WTC11 (cell line): Measurements from ENCODE around the gene MORN1.

Experiments
- CTCF ChIP-seq: fragments of 200-600 bp; IDR thresholded peaks from 2 replicates; pipeline ENCODE4 v1.8.0; 2022; ENCODE audit warnings: antibody characterized with exemption
- ETV6 ChIP-seq: sonication (generic); formaldehyde crosslinking; IDR thresholded peaks from 2 replicates; pipeline ENCODE4 v1.8.1; 2022; ENCODE audit warnings: mild to moderate bottlenecking, missing genetic modification reagents
- FOXK1 ChIP-seq: sonication (generic); formaldehyde crosslinking; IDR thresholded peaks from 2 replicates; pipeline ENCODE4 v1.8.0; 2022; ENCODE audit warnings: mild to moderate bottlenecking, moderate library complexity, missing genetic modification reagents
- IRF2 ChIP-seq: sonication (generic); formaldehyde crosslinking; IDR thresholded peaks from 2 replicates; pipeline ENCODE4 v1.8.0; 2022; ENCODE audit warnings: low read depth, missing genetic modification reagents, borderline replicate concordance
- JUN ChIP-seq: sonication (generic); formaldehyde crosslinking; IDR thresholded peaks from 2 replicates; pipeline ENCODE4 v1.8.0; 2023; ENCODE audit warnings: mild to moderate bottlenecking, missing genetic modification reagents
- MYBL2 ChIP-seq: sonication (generic); formaldehyde crosslinking; IDR thresholded peaks from 2 replicates; pipeline ENCODE4 v1.8.1; 2023; ENCODE audit warnings: mild to moderate bottlenecking, moderate library complexity, missing genetic modification reagents
- NR3C1 ChIP-seq: sonication (generic); formaldehyde crosslinking; conservative IDR thresholded peaks from 2 replicates; pipeline ENCODE4 v1.8.1; 2023; ENCODE audit warnings: low read depth, mild to moderate bottlenecking, missing genetic modification reagents
- SP1 ChIP-seq: sonication (generic); formaldehyde crosslinking; conservative IDR thresholded peaks from 2 replicates; pipeline ENCODE4 v1.8.1; 2022; ENCODE audit warnings: missing genetic modification reagents
- TCF7 ChIP-seq: sonication (generic); formaldehyde crosslinking; IDR thresholded peaks from 2 replicates; pipeline ENCODE4 v1.8.0; 2022; ENCODE audit warnings: mild to moderate bottlenecking, low read depth, missing genetic modification reagents, moderate library complexity
- ZNF512 ChIP-seq: sonication (generic); formaldehyde crosslinking; IDR thresholded peaks from 2 replicates; pipeline ENCODE4 v1.8.1; 2022; ENCODE audit warnings: missing genetic modification reagents, borderline replicate concordance
- TF ChIP-seq, protein P1 (sequence below): sonication (generic); formaldehyde crosslinking; IDR thresholded peaks from 2 replicates; pipeline ENCODE4 v1.8.1; 2023; ENCODE audit warnings: mild to moderate bottlenecking, missing genetic modification reagents
- TF ChIP-seq, protein P2 (sequence below): sonication (generic); formaldehyde crosslinking; IDR thresholded peaks from 2 replicates; pipeline ENCODE4 v1.8.0; 2022; ENCODE audit warnings: mild to moderate bottlenecking, missing genetic modification reagents
- TF ChIP-seq, protein P3 (sequence below): sonication (generic); formaldehyde crosslinking; IDR thresholded peaks from 2 replicates; pipeline ENCODE4 v1.8.1; 2022; ENCODE audit warnings: low read depth, mild to moderate bottlenecking, moderate library complexity, missing genetic modification reagents, borderline replicate concordance

GRCh38 chr1:2316451-2316961 is 74.8 kb downstream of the MORN1 start:
- TF ChIP-seq ETV6 (CRISPR knock-in tag) (no peak), CTCF (no peak), SP1 (CRISPR knock-in tag) (no peak), IRF2 (no peak), MYBL2 (CRISPR knock-in tag) (no peak), NR3C1 (CRISPR knock-in tag) (no peak), JUN (no peak), ZNF512 (CRISPR knock-in tag) (no peak), TCF7 (CRISPR knock-in tag) (no peak), FOXK1 (CRISPR knock-in tag) (no peak)
- TF ChIP-seq, protein P1, sequence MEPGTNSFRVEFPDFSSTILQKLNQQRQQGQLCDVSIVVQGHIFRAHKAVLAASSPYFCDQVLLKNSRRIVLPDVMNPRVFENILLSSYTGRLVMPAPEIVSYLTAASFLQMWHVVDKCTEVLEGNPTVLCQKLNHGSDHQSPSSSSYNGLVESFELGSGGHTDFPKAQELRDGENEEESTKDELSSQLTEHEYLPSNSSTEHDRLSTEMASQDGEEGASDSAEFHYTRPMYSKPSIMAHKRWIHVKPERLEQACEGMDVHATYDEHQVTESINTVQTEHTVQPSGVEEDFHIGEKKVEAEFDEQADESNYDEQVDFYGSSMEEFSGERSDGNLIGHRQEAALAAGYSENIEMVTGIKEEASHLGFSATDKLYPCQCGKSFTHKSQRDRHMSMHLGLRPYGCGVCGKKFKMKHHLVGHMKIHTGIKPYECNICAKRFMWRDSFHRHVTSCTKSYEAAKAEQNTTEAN = no peak
- TF ChIP-seq, protein P2, sequence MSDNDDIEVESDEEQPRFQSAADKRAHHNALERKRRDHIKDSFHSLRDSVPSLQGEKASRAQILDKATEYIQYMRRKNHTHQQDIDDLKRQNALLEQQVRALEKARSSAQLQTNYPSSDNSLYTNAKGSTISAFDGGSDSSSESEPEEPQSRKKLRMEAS (CRISPR knock-in tag) = no peak
- TF ChIP-seq, protein P3, sequence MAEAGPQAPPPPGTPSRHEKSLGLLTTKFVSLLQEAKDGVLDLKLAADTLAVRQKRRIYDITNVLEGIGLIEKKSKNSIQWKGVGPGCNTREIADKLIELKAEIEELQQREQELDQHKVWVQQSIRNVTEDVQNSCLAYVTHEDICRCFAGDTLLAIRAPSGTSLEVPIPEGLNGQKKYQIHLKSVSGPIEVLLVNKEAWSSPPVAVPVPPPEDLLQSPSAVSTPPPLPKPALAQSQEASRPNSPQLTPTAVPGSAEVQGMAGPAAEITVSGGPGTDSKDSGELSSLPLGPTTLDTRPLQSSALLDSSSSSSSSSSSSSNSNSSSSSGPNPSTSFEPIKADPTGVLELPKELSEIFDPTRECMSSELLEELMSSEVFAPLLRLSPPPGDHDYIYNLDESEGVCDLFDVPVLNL (CRISPR knock-in tag) = no peak
